ENCODE results near the gene FBLN7. TPM values are rescaled to one million over a fixed set of nuclear protein-coding genes. Genes with fewer than 3 reads are reported as not detected.
"Not testable (repeated sequence)": the region's sequence is repeated elsewhere in the genome, so short reads cannot be mapped to it uniquely, and the experiment has no call there.

FBLN7 gene
- total and polyA plus RNA-seq, 9 donors = 5.1 to 17.2 (median 11.7) TPM

DNA sequence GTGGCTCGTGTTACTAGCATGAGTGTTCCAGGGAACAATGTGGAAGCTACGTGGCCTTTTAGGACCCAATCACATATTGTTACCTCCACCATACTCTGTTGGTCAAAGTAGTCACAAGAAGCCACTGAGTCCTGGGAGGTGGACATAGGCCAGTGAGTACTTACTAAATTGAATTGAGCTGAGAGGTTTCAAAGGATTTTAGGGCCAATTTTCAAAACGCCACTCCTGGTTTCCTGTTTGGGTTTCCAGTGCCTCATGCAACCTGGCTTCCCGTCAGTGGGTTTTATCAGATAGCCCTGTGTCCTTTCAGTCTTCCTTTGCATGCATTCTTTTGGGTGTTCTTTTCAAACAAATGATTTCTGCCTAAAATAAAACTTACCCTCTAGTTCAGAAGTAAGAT, 56.3 kb downstream of the FBLN7 start:
- Histone ChIP-seq H3K36me3 (ENCODE audit: control insufficient read depth, insufficient read depth, low read length) (no peaks in the 10 kb centered on the region), H3K4me1 (ENCODE audit: control insufficient read depth, insufficient read depth, low read length) (no peaks in the 10 kb centered on the region), H3K27me3 (ENCODE audit: control insufficient read depth, insufficient read depth, low read length) (no peaks in the 10 kb centered on the region), H3K9me3 (replicated peaks; ENCODE audit: control insufficient read depth, low read depth, low read length) (no peaks in the 10 kb centered on the region), H3K27ac (ENCODE audit: low read length) (no peak overlapping the region), H3K4me3 (ENCODE audit: low read length) (no peak overlapping the region)
- no peak for DNase-seq
- WGBS (ENCODE audit: insufficient coverage) = 55% methylated on average over 2 of the region's 4 CpGs

DNA sequence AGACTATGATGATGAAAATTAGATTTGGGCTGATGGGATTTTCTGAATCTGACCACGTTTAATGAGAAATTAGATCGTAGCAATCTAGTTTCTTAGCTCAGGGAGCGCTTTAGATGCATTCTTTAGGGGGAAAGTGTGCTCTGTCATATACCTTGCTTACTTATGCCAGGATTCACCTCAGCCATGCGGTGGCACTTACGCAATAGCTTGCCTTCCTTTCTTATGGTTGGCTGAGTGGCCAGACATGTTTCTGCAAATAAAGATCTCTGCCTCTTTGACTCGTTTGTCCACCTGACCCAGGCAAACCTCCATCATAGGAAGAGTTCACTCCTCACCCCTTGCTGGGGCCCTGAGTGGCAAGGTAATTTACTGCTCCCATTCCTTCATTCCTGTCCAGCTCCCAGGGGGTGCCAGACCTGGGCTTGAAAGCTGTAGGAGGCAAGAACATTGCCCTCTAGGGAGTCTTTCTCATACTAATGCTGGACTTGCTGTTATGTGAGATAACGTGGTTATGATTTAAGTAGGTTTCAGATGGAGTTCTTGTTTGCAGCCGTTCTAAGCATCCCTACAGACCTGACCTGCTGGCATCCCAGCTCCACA, 57.1 kb downstream of the FBLN7 start:
- H3K4me3 ChIP-seq (ENCODE audit: low read length) = no peak overlapping the region
- H3K36me3 ChIP-seq (ENCODE audit: control insufficient read depth, insufficient read depth, low read length) = no peaks in the 10 kb centered on the region
- no peaks in the 10 kb centered on the region for H3K27me3 ChIP-seq (ENCODE audit: control insufficient read depth, insufficient read depth, low read length)
- H3K4me1 ChIP-seq (ENCODE audit: control insufficient read depth, insufficient read depth, low read length) = no peaks in the 10 kb centered on the region
- H3K27ac ChIP-seq (ENCODE audit: low read length) = no peak overlapping the region
- no peaks in the 10 kb centered on the region for H3K9me3 ChIP-seq (replicated peaks; ENCODE audit: control insufficient read depth, low read depth, low read length)
- 96% methylated on average over 5 of the region's 8 CpGs for WGBS (ENCODE audit: insufficient coverage)
- no peak for DNase-seq

DNA sequence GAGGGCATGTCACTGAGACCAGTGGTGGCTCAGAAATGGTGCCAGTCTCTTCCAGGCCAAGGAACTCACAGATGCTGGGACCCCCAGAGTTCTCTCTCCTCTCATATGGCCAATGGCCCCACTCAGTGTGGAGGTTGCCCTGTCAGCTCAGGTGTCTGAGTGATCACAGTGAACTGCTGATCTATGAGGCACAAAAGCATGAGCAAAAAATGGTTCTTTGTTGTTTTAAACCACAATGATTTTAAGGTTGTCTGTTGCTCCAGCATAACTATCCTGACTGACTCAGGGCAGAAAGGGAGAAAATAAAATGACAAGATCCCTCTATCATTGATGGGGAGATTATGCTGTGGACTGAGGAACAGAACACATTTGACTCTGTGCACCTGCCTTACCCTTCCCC, 57.8 kb downstream of the FBLN7 start:
- Histone ChIP-seq H3K4me3 (ENCODE audit: low read length) (no peak overlapping the region), H3K27ac (ENCODE audit: low read length) (no peak overlapping the region), H3K9me3 (replicated peaks; ENCODE audit: control insufficient read depth, low read depth, low read length) (no peaks in the 10 kb centered on the region), H3K27me3 (ENCODE audit: control insufficient read depth, insufficient read depth, low read length) (no peaks in the 10 kb centered on the region), H3K4me1 (ENCODE audit: control insufficient read depth, insufficient read depth, low read length) (no peaks in the 10 kb centered on the region), H3K36me3 (ENCODE audit: control insufficient read depth, insufficient read depth, low read length) (no peaks in the 10 kb centered on the region)
- no peak for DNase-seq

DNA sequence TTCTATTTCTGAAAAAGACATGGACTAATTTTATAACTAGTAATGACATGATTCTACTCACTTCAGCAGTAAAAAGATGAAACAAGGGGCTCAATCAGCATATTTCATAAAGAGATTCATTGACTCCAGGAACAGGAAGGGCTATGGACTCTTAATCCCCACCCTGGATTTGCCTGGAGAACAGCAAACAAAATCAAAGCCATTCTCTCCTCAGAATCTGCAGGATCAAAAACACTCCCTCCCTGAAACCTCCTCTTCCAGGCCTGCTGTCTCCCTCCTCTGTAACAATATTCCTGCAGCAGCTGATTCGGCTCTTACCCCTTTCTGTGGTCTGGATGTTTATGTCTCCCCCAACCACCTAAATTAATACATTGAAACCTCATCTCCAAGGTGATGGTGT, 59.7 kb downstream of the FBLN7 start:
- no peaks in the 10 kb centered on the region for H3K36me3 ChIP-seq (ENCODE audit: control insufficient read depth, insufficient read depth, low read length)
- no peaks in the 10 kb centered on the region for H3K27me3 ChIP-seq (ENCODE audit: control insufficient read depth, insufficient read depth, low read length)
- H3K9me3 ChIP-seq (replicated peaks; ENCODE audit: control insufficient read depth, low read depth, low read length) = no peaks in the 10 kb centered on the region
- no peak overlapping the region for H3K4me3 ChIP-seq (ENCODE audit: low read length)
- no CpG with 5 or more reads among the region's 1 CpG for WGBS (ENCODE audit: insufficient coverage)
- H3K4me1 ChIP-seq (ENCODE audit: control insufficient read depth, insufficient read depth, low read length) = no peaks in the 10 kb centered on the region
- no peak for DNase-seq
- H3K27ac ChIP-seq (ENCODE audit: low read length) = no peak overlapping the region

DNA sequence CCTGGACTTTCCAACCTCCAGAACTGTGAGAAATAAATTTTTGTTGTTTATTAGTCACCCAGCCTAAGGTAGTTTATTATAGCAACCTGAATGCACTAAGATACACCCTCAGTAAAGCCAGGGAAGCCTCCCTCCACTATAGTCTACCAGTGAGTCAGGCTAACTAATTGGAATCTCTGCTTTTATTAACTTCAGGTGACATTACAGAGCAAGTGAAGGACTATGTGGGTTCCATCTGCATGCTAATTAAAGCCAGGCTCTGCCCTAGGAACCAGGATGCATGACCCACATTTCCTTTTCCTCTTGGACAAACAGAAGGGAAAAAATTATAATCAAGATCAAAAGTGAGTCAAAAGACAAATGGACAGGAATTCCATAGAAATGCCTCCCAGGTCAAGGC, 60.6 kb downstream of the FBLN7 start:
- Histone ChIP-seq H3K27me3 (ENCODE audit: control insufficient read depth, insufficient read depth, low read length) (no peaks in the 10 kb centered on the region), H3K4me1 (ENCODE audit: control insufficient read depth, insufficient read depth, low read length) (no peaks in the 10 kb centered on the region), H3K27ac (ENCODE audit: low read length) (no peak overlapping the region), H3K36me3 (ENCODE audit: control insufficient read depth, insufficient read depth, low read length) (no peaks in the 10 kb centered on the region), H3K9me3 (replicated peaks; ENCODE audit: control insufficient read depth, low read depth, low read length) (peaks cover 2% of the 10 kb centered on the region), H3K4me3 (ENCODE audit: low read length) (no peak overlapping the region)
- no peak for DNase-seq

DNA sequence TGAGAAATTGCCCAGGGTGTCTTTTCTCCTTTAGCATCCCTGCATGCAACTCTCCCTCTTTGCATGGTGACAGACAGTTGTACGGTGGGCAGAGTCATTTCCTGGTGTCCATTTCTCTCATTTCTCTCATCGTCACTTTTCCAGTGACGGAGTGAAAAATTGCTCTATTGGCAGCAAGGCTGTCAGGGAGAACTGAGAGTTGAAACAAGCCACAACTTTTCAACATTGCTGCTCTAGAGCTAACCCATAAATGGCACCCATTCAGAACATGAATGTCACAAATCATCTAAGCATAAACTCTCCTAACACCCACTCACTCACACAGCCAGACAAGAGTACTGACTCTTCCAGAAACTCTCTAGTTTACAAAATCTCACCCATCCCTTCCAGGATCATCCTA, 61.0 kb downstream of the FBLN7 start:
- no peaks in the 10 kb centered on the region for H3K27me3 ChIP-seq (ENCODE audit: control insufficient read depth, insufficient read depth, low read length)
- H3K4me1 ChIP-seq (ENCODE audit: control insufficient read depth, insufficient read depth, low read length) = no peaks in the 10 kb centered on the region
- no peaks in the 10 kb centered on the region for H3K36me3 ChIP-seq (ENCODE audit: control insufficient read depth, insufficient read depth, low read length)
- no peak overlapping the region for H3K4me3 ChIP-seq (ENCODE audit: low read length)
- H3K9me3 ChIP-seq (replicated peaks; ENCODE audit: control insufficient read depth, low read depth, low read length) = peaks cover 4% of the 10 kb centered on the region
- no peak overlapping the region for H3K27ac ChIP-seq (ENCODE audit: low read length)
- WGBS (ENCODE audit: insufficient coverage) = 40% methylated on average over 1 of the region's 3 CpGs
- no peak for DNase-seq

DNA sequence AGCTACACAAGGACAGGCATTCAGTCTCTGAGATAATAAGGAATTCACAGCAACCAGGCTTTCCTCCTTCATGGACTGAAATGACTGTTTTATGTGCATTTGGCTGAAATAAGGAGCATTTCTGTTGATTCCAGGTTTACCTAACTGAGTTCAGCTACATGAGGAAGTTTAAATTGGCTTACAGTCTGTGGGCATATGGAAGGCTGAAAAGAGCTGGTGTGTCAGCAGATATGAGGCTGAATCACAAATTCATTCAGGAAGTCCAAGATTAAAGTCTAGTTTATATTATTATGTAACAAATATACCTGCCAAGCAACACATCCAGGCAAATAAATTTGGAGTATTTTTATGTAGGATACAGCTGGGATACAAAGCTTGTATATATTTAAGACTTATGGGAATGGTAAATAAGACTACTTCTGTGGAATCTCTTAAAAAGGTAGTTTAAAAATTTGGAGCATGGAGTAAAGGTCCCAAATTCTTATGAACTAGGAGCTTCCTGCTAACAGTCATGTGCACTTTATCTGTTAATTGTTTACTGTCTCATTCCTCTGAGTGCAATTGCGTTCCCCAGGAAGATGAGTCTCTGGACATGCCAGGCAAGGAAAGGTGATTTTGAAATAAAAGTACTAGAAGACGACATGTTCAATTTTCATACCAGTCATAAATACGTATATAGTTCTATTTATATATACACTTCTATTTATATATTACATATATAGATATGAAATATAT, 63.7 kb downstream of the FBLN7 start:
- no peaks in the 10 kb centered on the region for H3K27me3 ChIP-seq (ENCODE audit: control insufficient read depth, insufficient read depth, low read length)
- no peaks in the 10 kb centered on the region for H3K4me1 ChIP-seq (ENCODE audit: control insufficient read depth, insufficient read depth, low read length)
- H3K9me3 ChIP-seq (replicated peaks; ENCODE audit: control insufficient read depth, low read depth, low read length) = peaks cover 9% of the 10 kb centered on the region
- no CpG with 5 or more reads among the region's 3 CpGs for WGBS (ENCODE audit: insufficient coverage)
- no peak overlapping the region for H3K27ac ChIP-seq (ENCODE audit: low read length)
- no peaks in the 10 kb centered on the region for H3K36me3 ChIP-seq (ENCODE audit: control insufficient read depth, insufficient read depth, low read length)
- no peak overlapping the region for H3K4me3 ChIP-seq (ENCODE audit: low read length)
- no peak for DNase-seq

DNA sequence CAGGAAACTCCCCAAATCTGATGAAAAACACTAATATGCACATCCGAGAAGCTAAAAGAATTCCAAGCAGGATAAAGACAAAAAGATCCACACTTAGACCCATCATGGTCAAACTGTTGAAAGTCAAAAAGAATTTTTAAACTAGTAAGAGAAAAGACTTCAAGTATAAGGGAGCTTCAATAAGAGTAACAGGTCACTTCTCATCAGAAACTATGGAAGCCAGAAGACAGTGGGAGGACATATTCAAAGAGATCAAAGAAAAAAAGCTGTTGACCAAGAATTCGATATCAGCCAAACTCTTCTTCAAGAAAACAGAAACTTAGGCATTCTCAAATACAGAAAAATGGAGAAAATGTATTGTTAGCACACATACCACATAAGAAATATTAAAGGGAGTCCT, 66.2 kb downstream of the FBLN7 start:
- WGBS (ENCODE audit: insufficient coverage) = no CpG with 5 or more reads among the region's 2 CpGs
- Histone ChIP-seq H3K27ac (ENCODE audit: low read length) (no peak overlapping the region), H3K9me3 (replicated peaks; ENCODE audit: control insufficient read depth, low read depth, low read length) (peaks cover 9% of the 10 kb centered on the region), H3K36me3 (ENCODE audit: control insufficient read depth, insufficient read depth, low read length) (no peaks in the 10 kb centered on the region), H3K4me1 (ENCODE audit: control insufficient read depth, insufficient read depth, low read length) (no peaks in the 10 kb centered on the region), H3K4me3 (ENCODE audit: low read length) (no peak overlapping the region), H3K27me3 (ENCODE audit: control insufficient read depth, insufficient read depth, low read length) (no peaks in the 10 kb centered on the region)
- DNase-seq = no peak

DNA sequence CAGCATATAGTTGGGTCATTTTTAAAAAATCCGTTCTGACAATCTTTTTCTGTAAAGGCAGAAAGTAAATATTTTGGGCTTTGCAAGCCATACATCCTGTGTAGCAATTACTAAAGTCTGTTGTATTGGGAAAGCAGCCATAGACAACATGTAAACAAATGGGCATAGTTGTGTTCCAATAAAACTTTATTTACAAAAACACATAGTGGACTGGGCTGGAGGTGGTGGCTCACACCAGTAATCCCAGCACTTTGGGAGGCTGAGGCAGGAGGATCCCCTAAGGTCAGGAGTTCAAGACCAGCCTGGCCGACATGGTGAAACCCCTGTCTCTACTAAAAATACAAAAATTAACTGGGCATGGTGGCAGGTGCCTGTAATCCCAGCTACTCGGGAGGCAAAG, 69.7 kb downstream of the FBLN7 start:
- not testable (repeated sequence) for H3K27ac ChIP-seq (ENCODE audit: low read length); H3K36me3 ChIP-seq (ENCODE audit: control insufficient read depth, insufficient read depth, low read length); H3K4me3 ChIP-seq (ENCODE audit: low read length); DNase-seq; H3K9me3 ChIP-seq (replicated peaks; ENCODE audit: control insufficient read depth, low read depth, low read length); H3K27me3 ChIP-seq (ENCODE audit: control insufficient read depth, insufficient read depth, low read length); H3K4me1 ChIP-seq (ENCODE audit: control insufficient read depth, insufficient read depth, low read length)
- WGBS (ENCODE audit: insufficient coverage) = 100% methylated on average over 1 of the region's 3 CpGs

DNA sequence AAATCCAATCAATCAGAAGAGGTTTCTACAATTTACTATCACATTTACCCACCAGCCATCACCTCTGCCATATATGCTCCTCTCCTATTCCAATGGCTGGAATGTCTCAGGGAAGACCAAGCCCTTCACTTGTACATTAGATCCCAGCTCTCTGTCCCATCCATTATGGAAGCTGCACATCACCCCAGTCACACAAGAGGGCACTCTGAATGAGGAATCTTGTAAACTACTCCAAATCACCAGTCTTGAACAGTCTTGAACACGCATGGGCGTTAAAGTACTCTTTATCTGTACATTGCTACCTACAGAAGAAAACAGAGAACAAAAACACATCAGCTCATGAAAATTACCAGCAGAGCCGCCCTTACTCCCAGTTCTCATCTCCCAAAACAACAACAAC, 78.0 kb downstream of the FBLN7 start:
- peaks cover 5% of the 10 kb centered on the region for H3K9me3 ChIP-seq (replicated peaks; ENCODE audit: control insufficient read depth, low read depth, low read length)
- H3K27me3 ChIP-seq (ENCODE audit: control insufficient read depth, insufficient read depth, low read length) = no peaks in the 10 kb centered on the region
- H3K27ac ChIP-seq (ENCODE audit: low read length) = no peak overlapping the region
- H3K4me3 ChIP-seq (ENCODE audit: low read length) = no peak overlapping the region
- 80% methylated on average over 1 of the region's 3 CpGs for WGBS (ENCODE audit: insufficient coverage)
- no peaks in the 10 kb centered on the region for H3K4me1 ChIP-seq (ENCODE audit: control insufficient read depth, insufficient read depth, low read length)
- DNase-seq = no peak
- peaks cover 12% of the 10 kb centered on the region for H3K36me3 ChIP-seq (ENCODE audit: control insufficient read depth, insufficient read depth, low read length)

DNA sequence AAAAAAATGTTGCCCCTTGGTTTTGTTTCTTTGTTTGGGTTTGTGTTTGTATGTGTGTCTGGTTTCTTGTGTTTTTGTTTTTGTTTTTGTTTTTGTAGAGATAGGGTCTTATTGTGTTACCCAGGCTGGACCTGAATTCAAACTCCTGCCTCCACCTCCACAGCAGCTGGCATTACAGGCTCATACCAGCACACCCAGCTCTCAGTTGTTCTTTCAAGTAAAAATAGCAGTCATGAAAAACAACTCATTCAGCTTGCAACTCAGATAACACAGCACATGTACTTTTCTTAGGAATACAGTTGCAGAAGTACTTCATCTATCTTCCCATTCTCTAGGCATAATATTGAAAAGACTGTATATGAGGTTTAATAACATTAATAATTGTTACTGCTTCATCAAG, 79.7 kb downstream of the FBLN7 start:
- H3K36me3 ChIP-seq (ENCODE audit: control insufficient read depth, insufficient read depth, low read length) = peaks cover 15% of the 10 kb centered on the region
- no peaks in the 10 kb centered on the region for H3K27me3 ChIP-seq (ENCODE audit: control insufficient read depth, insufficient read depth, low read length)
- H3K4me1 ChIP-seq (ENCODE audit: control insufficient read depth, insufficient read depth, low read length) = no peaks in the 10 kb centered on the region
- H3K4me3 ChIP-seq (ENCODE audit: low read length) = no peak overlapping the region
- peaks cover 7% of the 10 kb centered on the region for H3K9me3 ChIP-seq (replicated peaks; ENCODE audit: control insufficient read depth, low read depth, low read length)
- H3K27ac ChIP-seq (ENCODE audit: low read length) = no peak overlapping the region
- no peak for DNase-seq

All from muscle of leg (tissue), 11 donors.